Kidney capillary endothelial cell (primary cell): ENCODE measurements around the gene HTT.

ENCODE experiments used
- DNase-seq: peaks from one replicate; pipeline ENCODE4 v3.0.0-alpha.2; 2018; ENCODE audit warnings: low spot score

The HTT gene

DNA sequence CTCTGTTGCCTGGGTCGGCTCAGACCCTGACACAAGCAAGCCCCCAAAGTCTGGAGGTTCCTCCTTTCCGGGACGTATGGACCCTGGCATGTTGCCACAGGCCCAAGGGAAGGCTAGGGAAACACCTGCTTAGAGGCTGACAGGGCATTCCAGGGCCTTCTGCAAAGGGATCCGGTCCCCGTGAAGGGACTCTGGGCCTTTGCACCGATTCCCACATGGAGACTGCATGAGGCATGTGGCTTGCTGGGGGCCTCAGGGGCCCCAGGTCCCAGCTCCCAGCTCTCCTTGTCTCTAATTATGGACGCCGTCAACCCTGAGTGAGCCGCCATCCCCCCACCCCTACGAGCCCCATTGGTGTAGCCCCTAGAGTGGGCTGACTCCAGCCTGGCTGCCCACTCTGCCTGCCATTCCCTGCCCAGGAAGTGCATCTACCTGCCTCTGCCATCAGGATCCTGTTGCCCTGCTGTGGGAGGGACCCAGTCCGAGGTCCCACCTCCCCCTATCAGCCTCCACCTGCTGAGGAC lies 214.2 kb downstream of the HTT start:
- no peak for DNase-seq

DNA sequence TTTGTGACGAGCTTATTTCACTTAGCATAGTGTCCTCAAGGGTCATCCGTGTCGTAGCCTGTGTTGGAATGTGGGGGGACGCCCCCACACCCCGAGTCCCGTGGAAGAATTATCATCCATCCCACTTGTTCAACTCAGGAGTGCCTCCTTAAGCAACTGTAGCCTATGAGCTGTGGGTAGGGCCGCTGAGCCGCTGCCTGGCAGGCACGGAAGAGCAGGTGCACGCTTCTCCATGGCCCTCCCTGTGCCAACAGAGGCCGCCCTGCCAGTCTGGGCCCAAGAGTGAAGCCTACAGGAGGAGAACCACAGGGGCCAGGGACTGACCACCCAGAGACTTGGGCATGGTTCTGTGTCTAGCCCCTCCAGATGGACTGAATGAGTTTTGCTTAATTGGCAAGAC lies 216.0 kb downstream of the HTT start:
- no peak for DNase-seq

DNA sequence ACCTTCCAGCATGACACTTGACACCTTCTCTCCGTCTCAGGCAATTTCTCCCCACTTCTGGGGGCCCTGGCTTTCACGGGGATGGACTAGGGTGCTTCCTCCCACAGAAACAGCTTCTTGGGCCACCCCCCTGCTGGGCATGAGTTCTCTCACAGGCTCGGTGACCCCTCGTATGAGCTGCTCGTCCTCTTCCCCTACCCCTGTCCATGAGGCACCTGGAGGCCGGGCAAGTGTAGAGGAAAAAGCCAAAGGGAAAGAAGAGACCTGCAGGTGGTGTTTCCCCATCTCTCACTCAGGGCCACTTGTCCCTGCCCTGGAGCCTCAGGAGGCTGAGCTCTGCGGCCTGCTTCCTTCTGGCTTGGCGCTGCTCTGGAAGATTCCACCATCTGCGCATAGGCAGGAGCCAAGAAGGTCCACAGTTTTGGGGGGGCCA lies 216.4 kb downstream of the HTT start:
- DNase-seq = no peak

DNA sequence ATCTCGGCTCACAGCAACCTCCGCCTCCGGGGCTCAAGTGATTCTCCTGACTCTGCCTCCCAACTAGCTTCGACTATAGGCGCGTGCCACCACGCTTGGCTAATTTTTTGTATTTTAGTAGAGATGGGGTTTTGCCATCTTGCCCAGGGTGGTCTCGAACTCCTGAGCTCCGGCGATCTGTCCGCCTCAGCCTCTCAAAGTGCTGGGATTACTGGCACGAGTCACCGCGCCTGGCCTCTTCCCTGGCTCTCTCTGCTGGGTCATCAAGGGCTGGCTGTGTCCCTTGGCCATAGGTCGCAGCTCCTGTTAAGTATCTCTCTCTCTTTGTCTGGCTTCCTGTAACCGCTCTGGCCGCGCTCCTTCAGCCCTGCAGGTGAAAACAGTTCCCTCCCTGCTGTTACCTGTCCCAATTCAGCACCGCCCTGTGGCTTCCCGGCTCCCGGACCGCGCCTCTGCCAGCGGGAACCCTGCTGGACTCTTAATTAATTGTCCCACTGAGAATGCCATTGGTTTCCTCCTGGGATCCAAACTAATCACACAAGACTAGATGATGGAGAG lies 217.0 kb downstream of the HTT start:
- DNase-seq = peak; percentile 16

DNA sequence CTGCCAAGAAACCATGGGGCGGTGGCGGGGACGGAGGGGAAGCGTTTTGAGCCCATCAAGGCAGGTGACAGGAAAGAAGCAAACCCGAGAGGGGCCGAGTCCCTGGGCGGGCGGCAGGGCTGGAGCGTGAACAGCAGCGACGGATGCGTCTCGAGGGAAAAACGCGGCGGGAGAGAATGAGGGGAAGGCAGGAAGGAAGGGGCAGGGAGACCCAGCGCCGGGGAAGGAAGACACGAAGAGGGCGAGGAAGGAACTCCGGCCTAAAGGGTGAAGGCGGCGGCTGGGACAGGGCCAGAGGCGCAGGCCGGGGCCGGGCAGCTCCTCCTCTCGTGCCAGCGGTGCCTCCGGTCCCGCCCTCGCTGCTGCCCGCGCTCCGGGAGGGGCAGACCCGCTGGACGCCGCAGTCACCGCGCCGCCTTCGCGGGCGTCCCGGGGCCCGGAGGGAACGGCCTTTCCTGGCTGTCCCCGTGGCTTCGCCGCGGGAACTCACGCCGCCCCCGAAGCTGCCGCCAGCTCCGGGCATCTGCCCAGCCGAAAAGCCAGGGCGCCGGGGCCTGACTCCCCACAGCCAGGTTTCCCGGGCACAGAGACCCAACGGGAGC lies 217.6 kb downstream of the HTT start:
- peak; percentile 40 for DNase-seq

DNA sequence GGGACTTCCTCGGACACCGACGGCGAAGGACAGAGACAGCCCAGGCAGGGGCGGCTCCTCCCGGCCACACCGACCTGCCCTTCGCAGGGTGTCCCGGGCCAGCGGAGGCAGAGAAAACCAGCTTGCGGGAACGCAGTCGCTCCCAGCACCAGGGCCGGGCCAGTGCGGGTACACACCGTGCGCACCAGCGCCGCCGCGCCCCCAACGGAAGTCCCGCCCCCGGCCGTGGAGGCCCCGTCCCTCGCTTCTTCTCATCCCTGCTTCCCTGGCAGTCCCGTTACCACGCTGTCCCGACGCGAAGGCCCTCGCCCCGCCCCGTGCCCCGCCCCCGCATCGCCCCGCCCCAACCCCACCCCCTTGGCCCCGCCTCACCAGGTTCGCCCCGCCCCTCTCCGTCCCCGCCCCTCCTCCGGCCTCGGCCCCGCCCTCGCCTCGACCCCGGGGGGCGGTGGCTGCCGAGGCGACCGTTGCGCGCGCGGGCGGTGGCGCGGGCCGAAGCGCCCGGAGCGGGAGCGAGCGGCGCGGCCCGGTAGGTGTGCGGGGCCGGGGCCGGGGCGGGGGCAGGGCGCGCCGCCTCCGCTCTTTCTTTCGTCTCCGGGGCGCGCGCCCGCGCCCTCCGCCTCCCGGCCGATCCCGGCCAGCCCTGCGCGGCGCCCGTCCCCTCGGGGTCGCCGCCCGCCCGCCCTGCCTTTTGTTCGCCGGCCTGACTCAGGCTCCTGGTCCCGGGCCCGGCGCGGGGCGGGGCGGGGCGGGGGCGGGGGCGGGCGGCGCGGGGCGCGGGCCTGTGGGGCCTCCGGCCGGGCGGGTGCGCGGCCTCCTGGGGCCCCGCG lies 218.3 kb downstream of the HTT start, which contains the start of gene RGS12:
Gene RGS12, plus strand, starts transcription at position 451 of the 830 bp plus-strand sequence. CDS start 23,150 bp downstream, outside the sequence.
- DNase-seq = peak; percentile 89
